ENCODE results near the gene MAPK4.

- TF ChIP-seq EZH2 (IDR thresholded peaks at IDR 0.05; ENCODE audit: insufficient read depth, low read length) (no peak), CTCF (IDR thresholded peaks at IDR 0.05; ENCODE audit: insufficient read depth, low read depth, low read length) (no peak)
Observed at GRCh38 chr18:50696929-50697328, 137.0 kb downstream of the MAPK4 start.
